Uterus (tissue), 4 donors: ENCODE data around the gene ZBTB34. TPM values are rescaled to one million over a fixed set of nuclear protein-coding genes. Genes with fewer than 3 reads are reported as not detected.
A peak's percentile ranks its signal among the peaks of the same experiment; 100 is the strongest.
"Not testable (repeated sequence)": the region's sequence is repeated elsewhere in the genome, so short reads cannot be mapped to it uniquely, and the experiment has no call there.

Experiments used
- DNase-seq, 2 donors: peaks; one replicate each; pipeline ENCODE4 v3.0.0-alpha.2; 2019 to 2020
- H3K27ac ChIP-seq, 2 donors: fragments of 200-600 bp; sonication (generic); 1 replicate in 1 of 2; 2 replicates in 1 of 2; pipeline ENCODE4 v1.5.1; 2016 to 2018
- H3K27me3 ChIP-seq, 2 donors: fragments of 200-600 bp; sonication (generic); one replicate each; pipeline ENCODE4 v1.5.1; 2018 to 2019; ENCODE audit warnings: control low read depth in 1 of 2
- H3K36me3 ChIP-seq, 2 donors: fragments of 200-600 bp; sonication (generic); one replicate each; pipeline ENCODE4 v1.5.1; 2019; ENCODE audit warnings: control low read depth in 1 of 2
- H3K4me1 ChIP-seq, 2 donors: fragments of 200-600 bp; sonication (generic); one replicate each; pipeline ENCODE4 v1.5.1; 2018 to 2019; ENCODE audit warnings: control low read depth in 1 of 2
- H3K4me3 ChIP-seq, 2 donors: fragments of 200-600 bp; sonication (generic); 1 replicate in 1 of 2; 2 replicates in 1 of 2; pipeline ENCODE4 v1.5.1; 2018 to 2019; ENCODE audit warnings: mild to moderate bottlenecking in 1 of 2
- H3K9me3 ChIP-seq, 2 donors: fragments of 200-600 bp; sonication (generic); one replicate each; pipeline ENCODE4 v1.5.1; 2019; ENCODE audit warnings: control low read depth in 1 of 2
- POLR2A ChIP-seq, 2 donors: fragments of 450-650 bp; IDR thresholded peaks; one replicate each; pipeline ENCODE4 v1.6.1; 2016; ENCODE audit warnings: antibody characterized with exemption in 2 of 2, mild to moderate bottlenecking in 1 of 2, moderate library complexity in 1 of 2
- intact Hi-C: fragments of 100-400 bp; cut with DNase I; formaldehyde crosslinking; loops from one replicate; pipeline ENCODE4 v1.15.1; 2023; ENCODE audit warnings: low total_unique reads
- total RNA-seq, 4 donors: library from RNA; depleted of rRNA in 3 of 4; stranded (reverse); fragments of >200 nt in 3 of 4; gene quantifications; one replicate each; pipeline versions ENCODE4 v1.1.0 to v1.2.4, GENCODE V29; 2014 to 2023
- TF ChIP-seq, protein P1 (sequence below), 4 experiments: fragments of 200-600 bp in 2 of 4; fragments of 450-650 bp in 2 of 4; sonication (generic) in 2 of 4; IDR thresholded peaks; one replicate each; pipeline ENCODE4 v1.5.1; 2016 to 2019; ENCODE audit warnings: antibody characterized with exemption in 4 of 4, mild to moderate bottlenecking in 2 of 4, moderate library complexity in 1 of 4
- donor health status: DM: yes; HTN: yes; CAD: no.

The ZBTB34 gene
- 10 to 100 TPM in 3 of 4 donors, 1 to 10 TPM in 1; 1.8 to 30.3 (median 13.5) TPM for total RNA-seq

- peak; percentile 49 to 66 for DNase-seq
- Histone ChIP-seq H3K4me3 (peak within 1 kb of the TSS; percentile 80 to 87), H3K9me3 (no peaks in the 10 kb centered on the region), H3K36me3 (no peaks in the 10 kb centered on the region), H3K27ac (peak within 1 kb of the TSS; percentile 91 to 96), H3K4me1 (peaks cover 0 to 9% of the 10 kb centered on the region in 2 donors), H3K27me3 (no peaks in the 10 kb centered on the region)
- TF ChIP-seq, protein P1, sequence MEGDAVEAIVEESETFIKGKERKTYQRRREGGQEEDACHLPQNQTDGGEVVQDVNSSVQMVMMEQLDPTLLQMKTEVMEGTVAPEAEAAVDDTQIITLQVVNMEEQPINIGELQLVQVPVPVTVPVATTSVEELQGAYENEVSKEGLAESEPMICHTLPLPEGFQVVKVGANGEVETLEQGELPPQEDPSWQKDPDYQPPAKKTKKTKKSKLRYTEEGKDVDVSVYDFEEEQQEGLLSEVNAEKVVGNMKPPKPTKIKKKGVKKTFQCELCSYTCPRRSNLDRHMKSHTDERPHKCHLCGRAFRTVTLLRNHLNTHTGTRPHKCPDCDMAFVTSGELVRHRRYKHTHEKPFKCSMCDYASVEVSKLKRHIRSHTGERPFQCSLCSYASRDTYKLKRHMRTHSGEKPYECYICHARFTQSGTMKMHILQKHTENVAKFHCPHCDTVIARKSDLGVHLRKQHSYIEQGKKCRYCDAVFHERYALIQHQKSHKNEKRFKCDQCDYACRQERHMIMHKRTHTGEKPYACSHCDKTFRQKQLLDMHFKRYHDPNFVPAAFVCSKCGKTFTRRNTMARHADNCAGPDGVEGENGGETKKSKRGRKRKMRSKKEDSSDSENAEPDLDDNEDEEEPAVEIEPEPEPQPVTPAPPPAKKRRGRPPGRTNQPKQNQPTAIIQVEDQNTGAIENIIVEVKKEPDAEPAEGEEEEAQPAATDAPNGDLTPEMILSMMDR (IDR thresholded peaks at IDR 0.05) = peak; percentile 97 to 100 (median 98)
- peak in 1 of 2 donors; percentile 30 for TF ChIP-seq POLR2A (IDR thresholded peaks at IDR 0.05)
- intact Hi-C loops = no loop called here
Measured at GRCh38 chr9:126860077-126860756, at the start of gene ZBTB34. ZBTB34 (plus strand) TSS chr9:126860639; CDS start chr9:126879400, 18,761 bp downstream.

GRCh38 chr9:126813072-126813471, 47.4 kb upstream of the ZBTB34 start:
- H3K4me3 ChIP-seq = no peak overlapping the region
- DNase-seq = no peak
- peaks cover 0 to 7% of the 10 kb centered on the region in 2 donors for H3K9me3 ChIP-seq
- no peak overlapping the region for H3K27ac ChIP-seq
- H3K27me3 ChIP-seq = no peaks in the 10 kb centered on the region
- no peaks in the 10 kb centered on the region for H3K36me3 ChIP-seq
- intact Hi-C loops = no loop called here
- no peaks in the 10 kb centered on the region for H3K4me1 ChIP-seq
- TF ChIP-seq, protein P1 (IDR thresholded peaks at IDR 0.05) = no peak
- no peak for TF ChIP-seq POLR2A (IDR thresholded peaks at IDR 0.05)

DNA sequence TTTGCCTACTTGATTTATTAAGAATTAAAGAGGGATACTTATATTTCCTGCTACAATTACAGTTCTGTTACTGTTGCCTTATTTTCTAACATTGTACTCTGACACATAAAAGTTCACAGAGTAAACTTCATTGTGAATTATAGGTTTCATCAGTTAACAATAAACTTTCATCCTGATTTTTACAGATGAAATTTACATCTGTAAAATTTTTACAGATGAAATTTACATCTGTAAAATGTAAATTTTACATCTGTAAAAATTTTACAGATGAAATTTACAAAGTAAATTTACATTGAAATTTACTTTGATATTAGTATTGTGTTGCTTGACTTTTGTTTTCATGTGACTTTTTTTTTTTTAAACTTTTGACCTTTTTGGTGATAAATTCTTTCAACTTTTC, 46.3 kb upstream of the ZBTB34 start:
- Histone ChIP-seq H3K9me3 (peaks cover 0 to 12% of the 10 kb centered on the region in 2 donors), H3K36me3 (no peaks in the 10 kb centered on the region), H3K4me1 (no peaks in the 10 kb centered on the region), H3K27me3 (no peaks in the 10 kb centered on the region), H3K4me3 (no peak overlapping the region), H3K27ac (no peak overlapping the region)
- DNase-seq = no peak
- TF ChIP-seq POLR2A (IDR thresholded peaks at IDR 0.05) = no peak
- TF ChIP-seq, protein P1 (IDR thresholded peaks at IDR 0.05) = no peak
- intact Hi-C loops = no loop called here

- intact Hi-C loops, H3K4me3 ChIP-seq, H3K27me3 ChIP-seq, H3K36me3 ChIP-seq, DNase-seq, H3K27ac ChIP-seq, H3K4me1 ChIP-seq: not testable (repeated sequence)
- H3K9me3 ChIP-seq = peaks cover 0 to 12% of the 10 kb centered on the region in 2 donors
Measured at GRCh38 chr9:126817615-126818014, 42.8 kb upstream of the ZBTB34 start.

- H3K36me3 ChIP-seq = no peaks in the 10 kb centered on the region
- no peaks in the 10 kb centered on the region for H3K4me1 ChIP-seq
- H3K4me3 ChIP-seq = no peak overlapping the region
- intact Hi-C loops = no loop called here
- H3K27ac ChIP-seq = no peak overlapping the region
- H3K27me3 ChIP-seq = no peaks in the 10 kb centered on the region
- TF ChIP-seq POLR2A (IDR thresholded peaks at IDR 0.05) = no peak
- TF ChIP-seq, protein P1 (IDR thresholded peaks at IDR 0.05) = no peak
- peaks cover 0 to 12% of the 10 kb centered on the region in 2 donors for H3K9me3 ChIP-seq
- no peak for DNase-seq
Measured at GRCh38 chr9:126818482-126818881, 42.0 kb upstream of the ZBTB34 start.
